HCT116 (cell line): Measurements from ENCODE around the gene KRCC1. TPM values are rescaled to one million over a fixed set of nuclear protein-coding genes. Genes with fewer than 3 reads are reported as not detected.
"Not testable (repeated sequence)": the region's sequence is repeated elsewhere in the genome, so short reads cannot be mapped to it uniquely, and the experiment has no call there.

Experiments used
- ATAC-seq: fragments of 200-7000 bp; cut with Tn5 transposase; 2 replicates; pipeline ENCODE4 v1.9.1; 2020; ENCODE audit warnings: mild to moderate bottlenecking, moderate library complexity
- BruUV-seq: library from RNA; stranded (reverse); fragments of 400-500 nt; replicated peaks from 2 replicates; lab custom pipeline; 2021; lab: Mats Ljungman, UMichigan
- CTCF ChIA-PET: fragments of 300-600 bp; sonication (Branson Sonifier 250); formaldehyde crosslinking; loops from one replicate; lab custom pipeline; 2021; ENCODE audit warnings: antibody characterized with exemption; lab: Charles Lee
- POLR2A ChIA-PET: fragments of 300-600, 350-600 bp; sonication (Branson Sonifier 250); formaldehyde crosslinking; loops from one replicate; lab custom pipeline; 2021; ENCODE audit warnings: antibody characterized with exemption; lab: Charles Lee
- RAD21 ChIA-PET, 2 experiments: fragments of 300-600 bp; sonication (Branson Sonifier 250); formaldehyde crosslinking; loops; one replicate each; lab custom pipeline; 2023; ENCODE audit warnings: low total read pairs in 2 of 2; ENCODE audit not compliant: uncharacterized antibody in 2 of 2, unreplicated experiment in 2 of 2, low non-redundant PET in 1 of 2; lab: Charles Lee
- DNase-seq: peaks from one replicate; pipeline ENCODE4 v3.0.0-alpha.2; 2010; ENCODE audit warnings: low read depth, low spot score
- H2AFZ ChIP-seq: fragments of 200-600 bp; shearing (Covaris generic), sonication (generic); 2 replicates; pipeline ENCODE4 v1.6.1; 2017; ENCODE audit warnings: low read depth, mixed run types, mixed read lengths, antibody characterized with exemption, low read length; ENCODE audit not compliant: poor library complexity, severe bottlenecking
- H3K27ac ChIP-seq: 2 replicates; pipeline ENCODE4 v1.5.1; 2012; ENCODE audit warnings: low read depth, low read length
- H3K27me3 ChIP-seq: fragments of 200-600 bp; sonication (generic); 2 replicates; pipeline ENCODE4 v1.6.1; 2016; ENCODE audit warnings: mixed run types, low read length, mixed read lengths; ENCODE audit not compliant: insufficient read depth
- H3K36me3 ChIP-seq, 2 experiments: fragments of 200-500 bp in 1 of 2; fragments of 200-600 bp in 1 of 2; sonication (Bioruptor generic) in 1 of 2; sonication (generic) in 1 of 2; 2 replicates each; pipeline versions ENCODE4 v1.5.1 to v1.6.1; 2014 to 2016; ENCODE audit warnings: low read length in 2 of 2, inconsistent platforms in 1 of 2, mixed read lengths in 1 of 2, mixed run types in 1 of 2; ENCODE audit not compliant: insufficient read depth in 2 of 2, control insufficient read depth in 1 of 2
- H3K4me1 ChIP-seq, 2 experiments: fragments of 200-600 bp in 1 of 2; sonication (generic) in 1 of 2; 2 replicates each; pipeline versions ENCODE4 v1.5.1 to v1.6.1; 2012 to 2017; ENCODE audit warnings: low read length in 2 of 2, inconsistent platforms in 1 of 2, mild to moderate bottlenecking in 1 of 2, mixed read lengths in 1 of 2, mixed run types in 1 of 2, moderate library complexity in 1 of 2; ENCODE audit not compliant: insufficient read depth in 2 of 2, control insufficient read depth in 1 of 2
- H3K4me2 ChIP-seq: fragments of 200-600 bp; sonication (generic); 2 replicates; pipeline ENCODE4 v1.6.1; 2017; ENCODE audit warnings: mixed run types, low read length, mixed read lengths
- H3K4me3 ChIP-seq, 2 experiments: fragments of 200-600 bp in 1 of 2; sonication (generic) in 1 of 2; replicated peaks in 1 of 2; 2 replicates each; pipeline ENCODE4 v1.5.1; 2011 to 2016; ENCODE audit warnings: low read length in 2 of 2, control low read depth in 1 of 2, low read depth in 1 of 2, mild to moderate bottlenecking in 1 of 2, mixed read lengths in 1 of 2, mixed run types in 1 of 2
- H3K79me2 ChIP-seq: fragments of 200-600 bp; sonication (generic); 2 replicates; pipeline ENCODE4 v1.6.1; 2017; ENCODE audit warnings: mild to moderate bottlenecking, mixed run types, low read length, moderate library complexity, mixed read lengths; ENCODE audit not compliant: insufficient read depth
- H3K9ac ChIP-seq: fragments of 200-600 bp; sonication (generic); 2 replicates; pipeline ENCODE4 v1.6.1; 2016; ENCODE audit warnings: low read length, mixed read lengths
- H3K9me2 ChIP-seq: fragments of 200-600 bp; sonication (generic), shearing (Covaris generic); 2 replicates; pipeline ENCODE4 v1.6.1; 2017; ENCODE audit warnings: mixed run types, mild to moderate bottlenecking, moderate library complexity; ENCODE audit not compliant: insufficient read depth
- H3K9me3 ChIP-seq, 2 experiments: fragments of 200-500 bp in 1 of 2; fragments of 200-600 bp in 1 of 2; sonication (Bioruptor generic) in 1 of 2; sonication (generic) in 1 of 2; 2 replicates each; pipeline ENCODE4 v1.6.1; 2014 to 2017; ENCODE audit warnings: low read length in 2 of 2, mixed read lengths in 2 of 2, inconsistent platforms in 1 of 2, low read depth in 1 of 2, mild to moderate bottlenecking in 1 of 2, mixed run types in 1 of 2, moderate library complexity in 1 of 2; ENCODE audit not compliant: control insufficient read depth in 1 of 2, insufficient read depth in 1 of 2
- H4K20me1 ChIP-seq: fragments of 200-600 bp; sonication (generic), shearing (Covaris generic); 2 replicates; pipeline ENCODE4 v1.6.1; 2017; ENCODE audit warnings: mixed run types, mild to moderate bottlenecking, moderate library complexity; ENCODE audit not compliant: insufficient read depth
- ATF3 ChIP-seq: IDR thresholded peaks from 2 replicates; pipeline ENCODE4 v1.6.1; 2012
- CBX3 ChIP-seq: IDR thresholded peaks from 2 replicates; pipeline ENCODE4 v1.6.1; 2012; ENCODE audit warnings: low read depth
- CTCF ChIP-seq, 3 experiments: fragments of 200-600 bp in 1 of 3; sonication (generic) in 1 of 3; IDR thresholded peaks in 2 of 3; conservative IDR thresholded peaks in 1 of 3; 2 replicates each; pipeline ENCODE4 v1.5.1; 2012 to 2017; ENCODE audit warnings: low read depth in 2 of 3, low read length in 2 of 3, antibody characterized with exemption in 1 of 3, borderline replicate concordance in 1 of 3, control low read depth in 1 of 3, mild to moderate bottlenecking in 1 of 3, mixed read lengths in 1 of 3, mixed run types in 1 of 3, moderate library complexity in 1 of 3; ENCODE audit not compliant: insufficient read depth in 1 of 3
- EGR1 ChIP-seq: IDR thresholded peaks from 2 replicates; pipeline ENCODE4 v1.6.1; 2012; ENCODE audit warnings: low read depth
- FOSL1 ChIP-seq: IDR thresholded peaks from 2 replicates; pipeline ENCODE4 v1.6.1; 2012; ENCODE audit warnings: low read depth
- MAX ChIP-seq: IDR thresholded peaks from 2 replicates; pipeline ENCODE4 v1.6.1; 2012
- POLR2A ChIP-seq: IDR thresholded peaks from 2 replicates; pipeline ENCODE4 v1.7.0; 2011; ENCODE audit warnings: borderline replicate concordance; ENCODE audit not compliant: insufficient read depth, insufficient read length; ENCODE audit errors: extremely low read depth
- RAD21 ChIP-seq: IDR thresholded peaks from 2 replicates; pipeline ENCODE4 v1.6.1; 2012; ENCODE audit warnings: low read depth, mild to moderate bottlenecking
- intact Hi-C: fragments of 100-400 bp; cut with micrococcal nuclease; formaldehyde crosslinking; loops from 2 replicates; pipeline ENCODE4 v1.10.0; 2022
- total RNA-seq: library from RNA; stranded (reverse); gene quantifications from one replicate; pipeline ENCODE4 v1.2.1, GENCODE V29; 2021; ENCODE audit not compliant: unreplicated experiment

KRCC1 gene
- total RNA-seq, 1 experiment from 2014 or later, result 5.8 TPM

GRCh38 chr2:88002359-88002707 lies 53.2 kb downstream of the KRCC1 start:
- BruUV-seq, result no TSS peak
- H3K36me3 ChIP-seq, result no peaks in the 10 kb centered on the region
- ChIA-PET POLR2A (interaction anchor here (1.7 kb wide), 1 partner anchor 13 kb away, joined by 13 read pairs; the partner anchor contains the start of gene RNU2-63P), RAD21 (no interaction called here), CTCF (interaction anchor here (0.7 to 2.7 kb wide), 4 partner anchors 8 to 82 kb away, joined by 3 to 11 read pairs (median 6); partner anchors contain the start of gene RNU2-63P)
- ATAC-seq, result no peak
- H3K4me3 ChIP-seq, result no peak overlapping the region
- H3K27me3 ChIP-seq, result no peaks in the 10 kb centered on the region
- no peaks in the 10 kb centered on the region for H3K79me2 ChIP-seq
- H3K9ac ChIP-seq, result no peak overlapping the region
- peaks cover 0 to 5% of the 10 kb centered on the region in 2 experiments; a peak in 2 of 4 replicates for H3K4me1 ChIP-seq
- no peak for TF ChIP-seq CBX3
- TF ChIP-seq CTCF (IDR thresholded peaks at IDR 0.05 in 2 of 3, conservative IDR thresholded peaks at IDR 0.05 in 1 of 3; ENCODE audit: borderline replicate concordance in 1 of 3, insufficient read depth in 1 of 3, low read depth in 2 of 3, low read length in 2 of 3), result no peak
- no peak for TF ChIP-seq EGR1
- no peak for TF ChIP-seq ATF3
- TF ChIP-seq RAD21, result no peak
- TF ChIP-seq FOSL1, result no peak
- no peak for TF ChIP-seq MAX
- no peak for TF ChIP-seq POLR2A
- TF ChIP-seq, all 23 proteins: peak for 0
- intact Hi-C loops, result no loop called here
- H3K9me2 ChIP-seq, result no peaks in the 10 kb centered on the region
- H3K4me2 ChIP-seq, result no peak overlapping the region
- H3K9me3 ChIP-seq, result no peaks in the 10 kb centered on the region
- no peak for DNase-seq
- no peak overlapping the region for H3K27ac ChIP-seq
- no peak overlapping the region for H2AFZ ChIP-seq
- no peaks in the 10 kb centered on the region for H4K20me1 ChIP-seq

GRCh38 chr2:88000474-88000873 lies 55.1 kb downstream of the KRCC1 start:
- H3K4me1 ChIP-seq, intact Hi-C loops, RAD21 ChIA-PET, H3K4me3 ChIP-seq, H3K4me2 ChIP-seq, BruUV-seq, H4K20me1 ChIP-seq, H3K9me3 ChIP-seq, H2AFZ ChIP-seq, ATAC-seq, H3K27ac ChIP-seq, H3K9me2 ChIP-seq, DNase-seq, H3K36me3 ChIP-seq, H3K79me2 ChIP-seq, H3K9ac ChIP-seq, H3K27me3 ChIP-seq: not testable (repeated sequence)
- CTCF ChIA-PET, result interaction anchor here (2.7 kb wide), 1 partner anchor 10 kb away, joined by 11 read pairs; no protein-coding TSS in a partner anchor
- POLR2A ChIA-PET, result interaction anchor here (1.1 kb wide), 1 partner anchor 10 kb away, joined by 4 read pairs; no protein-coding TSS in a partner anchor
